ENCODE measurements around the gene KSR1. TPM values are rescaled to one million over a fixed set of nuclear protein-coding genes. Genes with fewer than 3 reads are reported as not detected.
"Not testable (repeated sequence)": the region's sequence is repeated elsewhere in the genome, so short reads cannot be mapped to it uniquely, and the experiment has no call there.

The KSR1 gene
- total RNA-seq, 2 donors from 2014 or later = 7.9 to 10.2 TPM

DNA sequence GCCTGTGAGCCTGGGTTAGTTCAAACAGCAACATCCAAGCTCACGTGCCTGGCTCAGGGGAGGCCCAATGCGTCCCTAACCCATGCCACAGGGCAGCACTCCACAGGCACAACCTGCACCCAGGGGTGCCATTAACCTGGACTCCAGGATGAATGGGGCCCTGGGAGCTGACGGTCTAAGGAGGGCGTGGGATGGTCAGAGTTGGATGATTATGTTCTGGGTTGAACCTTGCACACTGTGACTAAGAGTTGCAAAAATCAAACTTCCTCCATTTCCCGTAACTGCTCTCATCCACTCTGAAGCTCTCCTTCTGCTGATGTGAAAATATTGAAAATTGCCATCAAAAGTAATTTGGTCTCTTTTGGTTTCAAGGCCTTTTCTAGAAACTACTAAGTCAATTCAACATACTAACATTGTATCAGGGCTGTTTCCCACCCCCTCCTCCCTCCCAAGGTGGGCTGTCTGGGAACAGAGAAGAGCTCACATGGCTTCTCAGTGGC is 182.2 kb downstream of the KSR1 start:
- not testable (repeated sequence) for H3K27me3 ChIP-seq; H3K4me3 ChIP-seq; H3K36me3 ChIP-seq; DNase-seq (ENCODE audit: low spot score); H3K27ac ChIP-seq; H3K9me3 ChIP-seq
- H3K4me1 ChIP-seq = peaks cover 0 to 15% of the 10 kb centered on the region in 2 donors

DNA sequence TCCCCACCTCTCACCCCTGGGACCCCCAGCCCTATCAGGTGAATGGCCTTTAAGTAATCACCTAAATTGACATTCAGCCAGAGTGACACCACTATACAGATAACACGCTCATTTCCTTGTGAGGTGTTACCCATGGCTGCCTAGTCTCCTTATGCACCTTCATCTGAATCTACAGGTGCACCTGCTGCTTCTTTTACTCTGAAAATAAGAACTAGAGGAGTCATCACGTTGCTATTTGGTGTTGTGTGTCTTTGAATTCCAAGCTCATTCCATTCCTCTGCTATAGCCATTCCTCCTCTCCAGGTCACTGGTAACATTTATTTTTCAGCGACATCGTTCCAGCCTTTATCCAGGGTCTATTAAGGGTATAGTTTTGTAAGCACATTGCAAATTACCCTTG is 184.5 kb downstream of the KSR1 start:
- no peaks in the 10 kb centered on the region for H3K9me3 ChIP-seq
- no peak for DNase-seq (ENCODE audit: low spot score)
- peaks cover 0 to 12% of the 10 kb centered on the region in 2 donors for H3K4me1 ChIP-seq
- H3K27ac ChIP-seq = no peak overlapping the region
- TF ChIP-seq, protein P1, sequence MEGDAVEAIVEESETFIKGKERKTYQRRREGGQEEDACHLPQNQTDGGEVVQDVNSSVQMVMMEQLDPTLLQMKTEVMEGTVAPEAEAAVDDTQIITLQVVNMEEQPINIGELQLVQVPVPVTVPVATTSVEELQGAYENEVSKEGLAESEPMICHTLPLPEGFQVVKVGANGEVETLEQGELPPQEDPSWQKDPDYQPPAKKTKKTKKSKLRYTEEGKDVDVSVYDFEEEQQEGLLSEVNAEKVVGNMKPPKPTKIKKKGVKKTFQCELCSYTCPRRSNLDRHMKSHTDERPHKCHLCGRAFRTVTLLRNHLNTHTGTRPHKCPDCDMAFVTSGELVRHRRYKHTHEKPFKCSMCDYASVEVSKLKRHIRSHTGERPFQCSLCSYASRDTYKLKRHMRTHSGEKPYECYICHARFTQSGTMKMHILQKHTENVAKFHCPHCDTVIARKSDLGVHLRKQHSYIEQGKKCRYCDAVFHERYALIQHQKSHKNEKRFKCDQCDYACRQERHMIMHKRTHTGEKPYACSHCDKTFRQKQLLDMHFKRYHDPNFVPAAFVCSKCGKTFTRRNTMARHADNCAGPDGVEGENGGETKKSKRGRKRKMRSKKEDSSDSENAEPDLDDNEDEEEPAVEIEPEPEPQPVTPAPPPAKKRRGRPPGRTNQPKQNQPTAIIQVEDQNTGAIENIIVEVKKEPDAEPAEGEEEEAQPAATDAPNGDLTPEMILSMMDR (IDR thresholded peaks at IDR 0.05) = no peak
- no peak overlapping the region for H3K4me3 ChIP-seq
- H3K27me3 ChIP-seq = no peaks in the 10 kb centered on the region
- no peaks in the 10 kb centered on the region for H3K36me3 ChIP-seq

DNA sequence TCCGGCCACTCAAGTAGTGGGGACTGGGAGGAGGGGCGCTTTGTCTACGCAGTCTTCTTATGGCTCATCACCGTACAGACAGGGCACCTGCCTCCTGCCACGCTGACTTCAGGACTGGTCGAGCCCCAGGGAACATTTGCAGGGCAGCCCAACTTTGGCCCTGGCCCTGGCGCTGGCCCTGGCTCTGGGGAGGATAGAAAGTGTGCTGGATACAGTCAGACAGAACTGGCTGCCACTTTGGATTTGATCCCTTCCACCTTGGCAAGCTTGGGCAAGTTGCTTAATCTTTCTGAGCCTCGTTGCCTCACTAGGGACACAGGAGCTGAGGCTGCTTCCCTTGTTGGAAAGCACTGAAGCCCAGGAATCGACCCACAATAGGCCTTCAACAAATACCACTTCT is 188.3 kb downstream of the KSR1 start:
- H3K36me3 ChIP-seq = no peaks in the 10 kb centered on the region

DNA sequence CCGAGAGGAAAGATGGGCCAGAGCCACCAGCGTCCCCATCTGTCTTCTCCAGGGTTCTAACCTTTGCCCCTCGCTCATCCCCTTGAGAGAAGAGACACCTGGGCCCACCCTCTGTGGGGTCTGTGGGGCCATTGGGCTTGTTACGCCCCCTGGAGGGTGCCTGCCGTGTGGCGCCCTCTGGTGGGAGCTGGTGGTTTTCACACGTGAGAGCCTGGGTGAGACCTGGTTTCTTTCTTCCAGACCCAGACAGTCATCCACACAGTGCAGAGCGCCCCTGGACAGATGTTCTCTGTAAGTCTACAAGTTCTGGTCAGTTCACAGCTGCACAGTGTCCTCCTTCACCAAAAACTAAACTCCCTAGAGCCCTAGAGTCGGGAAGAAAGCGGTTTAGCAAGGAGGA is 189.4 kb downstream of the KSR1 start:
- peaks cover 0 to 25% of the 10 kb centered on the region in 2 donors for H3K4me1 ChIP-seq
- not testable (repeated sequence) for H3K4me3 ChIP-seq; H3K9me3 ChIP-seq; H3K27ac ChIP-seq; DNase-seq (ENCODE audit: low spot score); H3K27me3 ChIP-seq; H3K36me3 ChIP-seq
- TF ChIP-seq, protein P1 (IDR thresholded peaks at IDR 0.05) = peak in 1 of 2 donors; percentile 20

More for the DNA sequence above, 188.3 kb downstream of the KSR1 start:
- Histone ChIP-seq H3K4me3 (no peak overlapping the region), H3K27me3 (no peaks in the 10 kb centered on the region), H3K4me1 (peaks cover 0 to 22% of the 10 kb centered on the region in 2 donors), H3K9me3 (no peaks in the 10 kb centered on the region), H3K27ac (no peak overlapping the region)
- TF ChIP-seq, protein P1 (IDR thresholded peaks at IDR 0.05) = no peak
- DNase-seq (ENCODE audit: low spot score) = peak; percentile 72

DNA sequence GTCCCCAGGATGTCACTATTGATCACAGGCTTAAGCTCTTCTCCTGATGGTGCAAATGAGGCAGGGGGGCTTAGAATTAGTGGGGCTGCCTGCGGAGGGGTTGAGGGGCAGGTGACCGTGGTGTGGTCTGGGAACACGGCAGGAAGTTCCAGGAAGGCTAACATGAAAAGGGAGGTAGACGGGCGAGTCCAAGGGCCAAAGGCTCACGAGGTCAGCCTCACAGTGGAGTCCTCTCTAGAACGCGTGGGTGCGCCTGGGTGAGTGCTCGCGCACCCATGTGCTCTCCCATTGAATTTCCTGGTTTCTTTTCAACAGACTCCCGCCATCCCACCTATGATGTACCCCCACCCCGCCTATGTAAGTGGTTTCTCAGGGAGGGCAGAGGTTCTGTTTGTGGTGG is 190.0 kb downstream of the KSR1 start:
- Histone ChIP-seq H3K4me3 (no peak overlapping the region), H3K27me3 (no peaks in the 10 kb centered on the region), H3K9me3 (no peaks in the 10 kb centered on the region), H3K4me1 (peaks cover 0 to 25% of the 10 kb centered on the region in 2 donors), H3K27ac (no peak overlapping the region), H3K36me3 (no peaks in the 10 kb centered on the region)
- no peak for DNase-seq (ENCODE audit: low spot score)
- TF ChIP-seq, protein P1 (IDR thresholded peaks at IDR 0.05) = no peak

DNA sequence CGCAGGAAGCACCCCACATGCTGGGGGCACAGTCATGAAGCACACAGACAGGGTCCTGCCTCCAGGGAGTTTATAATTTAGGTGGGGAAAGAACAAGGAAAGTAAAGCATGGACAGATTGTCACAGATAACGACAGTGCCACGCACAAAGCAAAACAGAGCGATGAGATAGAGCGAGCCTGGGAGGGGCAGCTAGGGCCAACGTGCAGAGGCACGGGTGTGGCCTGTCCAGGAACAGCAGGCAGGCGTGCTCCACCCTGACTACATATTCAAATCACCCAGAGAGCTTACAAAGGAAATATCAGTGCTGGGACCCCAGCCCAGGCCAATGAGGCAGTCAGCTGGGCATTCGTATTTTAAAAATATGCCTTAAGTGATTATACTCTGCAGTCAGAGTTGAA is 191.5 kb downstream of the KSR1 start:
- Histone ChIP-seq H3K9me3 (no peaks in the 10 kb centered on the region), H3K4me3 (no peak overlapping the region), H3K4me1 (peaks cover 0 to 25% of the 10 kb centered on the region in 2 donors), H3K36me3 (no peaks in the 10 kb centered on the region), H3K27me3 (no peaks in the 10 kb centered on the region), H3K27ac (no peak overlapping the region)
- TF ChIP-seq, protein P1 (IDR thresholded peaks at IDR 0.05) = no peak
- DNase-seq (ENCODE audit: low spot score) = no peak

DNA sequence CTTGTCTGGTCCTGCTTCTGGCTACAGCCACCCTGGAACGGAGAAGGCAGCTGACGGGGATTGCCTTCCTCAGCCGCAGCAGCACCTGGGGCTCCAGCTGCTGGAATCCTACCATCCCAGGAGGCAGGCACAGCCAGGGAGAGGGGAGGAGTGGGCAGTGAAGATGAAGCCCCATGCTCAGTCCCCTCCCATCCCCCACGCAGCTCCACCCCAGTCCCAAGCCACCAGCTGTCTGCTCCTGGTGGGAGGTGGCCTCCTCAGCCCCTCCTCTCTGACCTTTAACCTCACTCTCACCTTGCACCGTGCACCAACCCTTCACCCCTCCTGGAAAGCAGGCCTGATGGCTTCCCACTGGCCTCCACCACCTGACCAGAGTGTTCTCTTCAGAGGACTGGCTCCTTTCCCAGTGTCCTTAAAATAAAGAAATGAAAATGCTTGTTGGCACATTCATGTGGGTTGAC is 192.9 kb downstream of the KSR1 start:
- H3K4me1 ChIP-seq = peaks cover 0 to 22% of the 10 kb centered on the region in 2 donors
- not testable (repeated sequence) for H3K9me3 ChIP-seq; H3K27ac ChIP-seq; H3K4me3 ChIP-seq; DNase-seq (ENCODE audit: low spot score); H3K27me3 ChIP-seq; H3K36me3 ChIP-seq
